ENCODE data around the gene PTPRE.

Gene PTPRE

GRCh38 chr10:128064108-128064969 is 157.4 kb downstream of the PTPRE start:
- peak; percentile 75 for DNase-seq

DNA sequence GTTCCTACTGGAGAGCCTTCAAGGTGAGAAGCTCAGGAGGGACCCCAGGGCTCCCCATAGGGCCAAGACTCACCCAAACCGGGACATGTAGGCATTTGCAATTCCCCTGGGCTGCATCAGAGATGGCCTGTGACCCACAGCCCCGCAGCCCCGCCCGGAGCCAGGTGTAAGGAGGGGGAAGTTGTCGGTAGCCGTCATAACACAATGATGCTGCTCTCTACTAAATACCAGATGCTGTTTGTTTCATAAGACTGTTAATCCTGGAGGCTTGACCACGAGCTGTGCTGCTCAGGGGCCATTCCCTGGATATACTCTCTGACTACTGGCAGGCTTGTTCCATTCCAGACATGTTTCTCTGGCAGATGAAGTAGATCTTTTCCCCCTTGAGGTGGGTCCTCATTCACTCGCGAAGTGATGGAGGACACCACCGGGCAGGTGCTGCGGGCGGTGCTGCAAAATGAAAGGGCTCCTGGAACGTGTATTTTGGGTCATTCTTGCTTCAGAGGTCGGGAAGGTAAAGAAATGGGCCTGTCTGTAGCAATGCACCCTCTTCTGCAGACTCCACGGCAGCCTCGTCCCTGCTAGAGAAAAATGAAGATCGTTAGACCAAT is 158.2 kb downstream of the PTPRE start:
- no peak for DNase-seq

DNA sequence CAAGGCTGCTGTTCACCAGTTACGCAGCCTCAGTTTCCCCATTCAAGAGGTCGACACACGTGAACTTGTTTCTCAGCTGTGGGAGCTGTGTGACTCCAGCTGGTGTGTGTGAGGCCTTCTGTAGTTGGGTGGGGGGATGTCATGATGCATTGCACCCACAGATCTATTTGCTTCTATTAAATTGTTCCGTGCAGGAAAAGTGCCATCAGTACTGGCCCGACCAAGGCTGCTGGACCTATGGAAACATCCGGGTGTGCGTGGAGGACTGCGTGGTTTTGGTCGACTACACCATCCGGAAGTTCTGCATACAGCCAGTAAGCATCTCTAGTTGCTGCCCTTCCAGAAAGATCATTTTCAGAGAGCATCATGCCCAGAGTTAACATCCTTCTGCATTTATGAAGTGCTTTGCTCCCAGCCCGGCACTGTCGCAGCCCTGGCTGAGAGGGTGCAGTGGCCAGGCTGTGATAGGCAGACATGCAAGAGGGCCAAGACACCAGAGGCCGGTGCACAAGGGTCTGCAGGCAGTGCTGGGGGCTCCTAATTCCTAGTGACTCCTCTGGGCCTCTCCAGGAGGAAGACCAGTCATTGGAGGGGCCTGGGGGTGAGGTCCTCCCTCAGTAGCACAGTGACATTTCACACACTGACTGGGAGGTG is 159.1 kb downstream of the PTPRE start:
- DNase-seq: no peak

DNA sequence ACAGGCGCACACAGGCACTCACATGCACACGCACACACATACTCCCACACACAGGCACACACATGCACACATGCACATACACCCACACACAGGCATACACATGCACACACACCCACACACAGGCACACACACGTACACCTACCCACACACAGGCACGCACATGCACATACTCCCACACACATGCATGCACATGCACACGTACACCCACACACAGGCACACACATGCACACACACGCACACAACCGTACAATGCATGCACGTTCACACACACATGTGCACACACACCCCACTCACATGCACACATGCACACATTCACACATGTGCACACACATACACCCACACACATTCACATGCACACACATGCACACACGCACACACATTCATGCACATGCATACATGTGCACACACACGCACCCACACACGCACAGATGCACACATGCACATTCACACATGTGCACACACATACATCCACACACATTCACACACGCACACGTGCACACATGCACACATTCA is 160.0 kb downstream of the PTPRE start:
- no peak for DNase-seq

GRCh38 chr10:128067691-128068397 is 160.9 kb downstream of the PTPRE start:
- no peak for DNase-seq

DNA sequence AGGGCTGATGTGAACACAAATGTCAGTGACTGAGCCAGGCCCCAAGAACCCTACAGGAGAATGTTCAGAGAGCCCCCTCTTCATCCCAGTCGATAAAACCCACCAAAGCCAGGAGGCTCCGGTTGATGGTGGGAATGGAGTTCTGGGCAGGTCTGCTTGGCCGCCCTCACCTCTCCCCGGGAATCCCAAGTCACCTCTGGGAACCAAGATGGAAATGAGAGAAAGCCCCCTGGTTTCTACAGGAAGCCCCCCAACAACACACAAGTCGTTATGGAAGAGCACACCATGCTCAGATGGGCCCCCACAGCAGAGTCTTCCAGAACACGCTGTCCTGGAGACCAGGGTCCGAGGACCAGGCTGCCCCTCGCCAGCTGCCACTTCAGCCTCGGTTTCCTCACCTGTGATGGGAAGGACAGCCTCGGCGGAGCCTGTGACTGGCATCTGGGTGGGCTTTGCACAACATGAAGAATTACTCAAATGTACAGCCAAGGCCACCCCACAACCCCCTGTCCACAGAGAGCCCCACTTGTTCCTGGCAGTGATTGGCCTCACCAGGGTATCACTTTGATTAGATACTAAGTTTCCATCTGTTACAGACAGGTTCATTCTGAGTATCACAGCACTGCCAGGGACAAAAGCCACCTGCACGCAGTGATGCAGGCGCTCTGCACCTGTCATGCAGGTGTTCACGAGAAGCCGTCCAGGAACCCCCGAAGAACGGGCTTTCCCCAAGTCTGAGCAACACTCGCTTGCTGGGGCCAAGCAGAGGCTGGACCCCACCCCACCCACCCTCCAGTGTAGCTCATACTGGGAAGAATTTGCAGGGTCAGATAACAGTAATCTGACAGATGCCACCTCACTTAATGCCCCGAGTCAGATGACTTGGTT is 161.7 kb downstream of the PTPRE start:
- no peak for DNase-seq

GRCh38 chr10:128069351-128070051 is 162.6 kb downstream of the PTPRE start:
- DNase-seq: peak; percentile 59

- DNase-seq: no peak
Measured at GRCh38 chr10:128070161-128070560, 163.3 kb downstream of the PTPRE start.

GRCh38 chr10:128070721-128071416 is 164.0 kb downstream of the PTPRE start:
- DNase-seq: no peak

- no peak for DNase-seq
Measured at GRCh38 chr10:128071417-128071782, 164.5 kb downstream of the PTPRE start.

DNA sequence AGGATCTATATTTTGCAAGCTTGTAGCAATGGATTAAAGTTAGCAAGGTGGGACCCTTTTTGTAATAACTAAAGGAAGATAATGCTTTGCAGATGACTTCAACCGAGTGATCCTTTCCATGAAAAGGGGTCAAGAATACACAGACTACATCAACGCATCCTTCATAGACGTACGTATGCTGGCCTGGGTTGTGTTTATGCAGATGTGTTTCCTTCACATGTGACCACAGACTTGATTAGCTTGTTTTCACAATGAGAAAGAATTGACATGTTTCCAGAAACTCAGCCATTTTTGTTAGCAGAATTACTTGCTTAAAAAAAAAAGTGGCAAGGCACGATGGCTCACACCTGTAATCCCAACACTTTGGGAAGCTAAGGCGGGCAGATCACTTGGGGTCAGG is 165.1 kb downstream of the PTPRE start:
- no peak for DNase-seq

DNA sequence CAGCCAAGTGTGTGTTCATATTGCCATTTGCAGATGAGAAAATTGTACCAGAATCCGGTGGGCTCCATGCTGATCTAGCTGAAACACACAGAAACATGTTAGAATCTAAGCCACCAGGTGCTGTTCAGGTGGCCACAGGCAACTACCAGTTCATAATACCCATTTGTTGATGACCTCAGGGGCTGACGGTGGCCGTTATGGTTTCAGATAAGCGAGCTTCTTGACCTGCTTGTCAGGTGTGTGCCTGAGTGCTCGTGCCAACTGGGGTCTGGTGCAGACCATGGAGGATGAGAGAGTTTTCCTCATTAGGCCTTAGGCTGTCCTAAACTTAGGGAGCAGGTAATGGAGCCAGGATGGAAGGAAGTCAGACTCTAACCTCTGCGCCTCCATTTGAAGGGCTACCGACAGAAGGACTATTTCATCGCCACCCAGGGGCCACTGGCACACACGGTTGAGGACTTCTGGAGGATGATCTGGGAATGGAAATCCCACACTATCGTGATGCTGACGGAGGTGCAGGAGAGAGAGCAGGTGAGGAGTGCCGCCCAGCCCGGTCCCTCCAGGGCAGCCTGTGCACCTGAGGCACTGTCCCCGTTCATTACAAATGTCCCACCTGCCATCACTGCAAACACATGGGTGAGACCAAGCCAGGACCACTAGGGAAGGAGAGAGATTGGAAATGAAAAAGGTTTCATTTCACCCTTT is 166.2 kb downstream of the PTPRE start:
- DNase-seq: no peak

- no peak for DNase-seq
Measured at GRCh38 chr10:128073890-128074289, 167.0 kb downstream of the PTPRE start.

GRCh38 chr10:128074589-128074988 is 167.7 kb downstream of the PTPRE start:
- DNase-seq: no peak

DNA sequence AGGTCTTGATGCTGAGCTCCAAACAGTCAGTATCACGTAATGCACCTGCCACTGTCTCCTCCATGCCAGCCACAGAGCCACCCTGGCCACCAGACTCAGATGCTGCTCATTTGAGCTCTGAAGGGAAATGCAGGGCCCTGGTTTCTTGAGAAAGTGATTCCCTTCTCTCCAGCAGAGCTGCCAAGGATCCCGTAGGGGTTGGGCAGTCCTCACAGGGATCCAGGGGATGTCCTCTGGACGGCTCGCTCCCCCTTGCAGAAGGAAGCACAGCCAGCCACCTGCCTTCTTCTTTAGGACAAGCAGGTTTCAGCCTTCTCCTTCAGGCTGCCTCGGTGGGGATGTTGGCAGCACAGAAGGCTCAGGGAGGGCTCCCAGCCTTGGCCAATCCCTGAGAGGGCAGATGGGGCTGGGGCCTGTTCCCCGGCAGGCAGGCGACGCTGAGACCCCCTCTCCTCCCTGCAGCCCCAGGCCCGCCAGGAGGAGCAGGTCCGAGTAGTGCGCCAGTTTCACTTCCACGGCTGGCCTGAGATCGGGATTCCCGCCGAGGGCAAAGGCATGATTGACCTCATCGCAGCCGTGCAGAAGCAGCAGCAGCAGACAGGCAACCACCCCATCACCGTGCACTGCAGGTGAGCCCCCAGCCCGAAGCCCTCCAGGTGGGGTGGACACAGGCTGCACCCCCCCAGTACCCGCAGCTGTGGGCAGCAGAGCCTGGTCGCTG is 170.4 kb downstream of the PTPRE start:
- no peak for DNase-seq

GRCh38 chr10:128078136-128078969 is 171.4 kb downstream of the PTPRE start:
- no peak for DNase-seq

GRCh38 chr10:128080231-128080630 is 173.3 kb downstream of the PTPRE start:
- DNase-seq: no peak

DNA sequence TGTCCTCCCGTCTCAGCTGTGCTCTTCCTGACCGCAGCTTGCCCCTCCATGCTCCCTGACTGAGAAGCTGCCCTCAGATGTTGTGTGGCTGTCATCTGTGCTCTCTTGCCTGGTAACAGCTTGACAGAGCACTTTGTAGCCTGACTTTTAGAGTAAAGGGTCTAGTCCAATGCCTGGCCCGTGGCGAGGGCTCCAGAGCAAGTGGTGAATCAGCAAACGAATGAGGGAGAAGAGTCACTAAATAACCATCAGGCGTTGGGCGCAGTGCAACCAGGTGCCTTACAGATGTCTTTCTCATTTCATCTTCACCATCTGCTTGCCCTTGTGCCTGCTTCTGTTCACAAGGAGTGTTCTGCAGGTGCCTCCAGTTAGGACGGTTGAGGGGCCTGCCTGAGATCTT is 173.7 kb downstream of the PTPRE start:
- no peak for DNase-seq

DNA sequence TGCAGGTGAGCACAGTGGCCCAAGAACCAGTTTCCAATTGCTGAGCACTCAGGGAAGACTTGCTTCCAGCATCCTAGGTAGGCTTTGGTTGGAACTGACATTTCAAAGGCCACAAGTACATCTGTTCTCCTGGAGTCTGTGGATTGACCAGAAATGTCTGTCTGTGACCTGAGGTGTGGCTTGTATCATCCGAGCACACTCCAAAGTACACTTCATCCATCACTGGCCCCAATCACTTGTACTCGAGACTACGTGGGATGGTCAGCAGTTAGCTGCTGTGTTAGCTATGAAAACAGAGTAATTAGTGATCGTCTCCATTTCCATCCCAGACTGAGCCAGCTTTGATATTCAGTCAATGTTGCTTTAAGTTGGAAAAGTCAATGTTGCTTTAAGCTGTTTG is 174.3 kb downstream of the PTPRE start:
- no peak for DNase-seq

Measured in GDM1 (cell line).